NCI-H345 treated with DMSO at 0.1 percent for 48 hours (cell line): ENCODE measurements around the gene SPCS1.
"Not testable (repeated sequence)": the region's sequence is repeated elsewhere in the genome, so short reads cannot be mapped to it uniquely, and the experiment has no call there.

Experiments used
- DNase-seq: peaks from one replicate; lab custom pipeline; 2025; ENCODE audit not compliant: unreplicated experiment; lab: John Stamatoyannopoulos, UW

The SPCS1 gene

GRCh38 chr3:52728753-52729152 lies 22.8 kb downstream of the SPCS1 start:
- not testable (repeated sequence) for DNase-seq

GRCh38 chr3:52730681-52731080 lies 24.8 kb downstream of the SPCS1 start:
- DNase-seq, result no peak

GRCh38 chr3:52731590-52731989 lies 25.7 kb downstream of the SPCS1 start:
- DNase-seq, result no peak

GRCh38 chr3:52733256-52733891 lies 27.5 kb downstream of the SPCS1 start:
- no peak for DNase-seq

GRCh38 chr3:52739730-52740129 lies 33.8 kb downstream of the SPCS1 start:
- DNase-seq, result no peak

- no peak for DNase-seq
Observed at GRCh38 chr3:52742418-52743041, 36.6 kb downstream of the SPCS1 start.

- DNase-seq, result no peak
Observed at GRCh38 chr3:52743152-52743551, 37.2 kb downstream of the SPCS1 start.

- DNase-seq, result no peak
Observed at GRCh38 chr3:52743721-52744120, 37.8 kb downstream of the SPCS1 start.

- DNase-seq, result no peak
Observed at GRCh38 chr3:52752045-52752660, 46.2 kb downstream of the SPCS1 start.

GRCh38 chr3:52754373-52754772 lies 48.5 kb downstream of the SPCS1 start:
- no peak for DNase-seq

GRCh38 chr3:52756141-52756540 lies 50.2 kb downstream of the SPCS1 start:
- DNase-seq, result no peak
